IMR-90 (cell line): ENCODE data around the gene ARPC2. TPM values are rescaled to one million over a fixed set of nuclear protein-coding genes. Genes with fewer than 3 reads are reported as not detected.

Experiments used
- ATAC-seq: fragments of 200-7000 bp; cut with Tn5 transposase; 2 replicates; pipeline ENCODE4 v1.9.1; 2020; ENCODE audit warnings: low read depth, mild to moderate bottlenecking, moderate library complexity
- BruUV-seq: library from RNA; stranded (reverse); fragments of 400-500 nt; replicated peaks from 2 replicates; lab custom pipeline; 2021; lab: Mats Ljungman, UMichigan
- CTCF ChIA-PET: fragments of 300-600 bp; formaldehyde crosslinking; extraction: SDS; loops from one replicate; lab custom pipeline; 2021; ENCODE audit warnings: antibody characterized with exemption; lab: Yijun Ruan, JAX
- POLR2A ChIA-PET: fragments of 300-600 bp; sonication (Branson Sonifier 250); formaldehyde crosslinking; loops from one replicate; lab custom pipeline; 2022; ENCODE audit warnings: antibody characterized with exemption; ENCODE audit not compliant: unreplicated experiment; lab: Charles Lee
- DNase-seq: peaks from one replicate; pipeline ENCODE4 v3.0.0; 2013
- H2AFZ ChIP-seq: replicated peaks from 2 replicates; pipeline ENCODE3; 2013; ENCODE audit warnings: low read length, mild to moderate bottlenecking; ENCODE audit not compliant: poor library complexity
- H2AK5ac ChIP-seq: 2 replicates; pipeline ENCODE4 v1.6.1; 2013; ENCODE audit warnings: low read depth, low read length, inconsistent platforms
- H2AK9ac ChIP-seq: replicated peaks from 2 replicates; pipeline ENCODE3; 2013; ENCODE audit warnings: mild to moderate bottlenecking, low read depth, low read length, moderate library complexity; ENCODE audit not compliant: poor library complexity
- H2BK120ac ChIP-seq: 2 replicates; pipeline ENCODE4 v1.6.1; 2013; ENCODE audit warnings: low read depth, low read length, inconsistent platforms
- H2BK15ac ChIP-seq: 3 replicates; pipeline ENCODE4 v1.6.1; 2013; ENCODE audit warnings: low read depth, low read length, inconsistent platforms
- H2BK20ac ChIP-seq: 2 replicates; pipeline ENCODE4 v1.6.1; 2013; ENCODE audit warnings: low read depth, mild to moderate bottlenecking, inconsistent platforms, low read length, moderate library complexity
- H2BK5ac ChIP-seq: 2 replicates; pipeline ENCODE4 v1.6.1; 2013; ENCODE audit warnings: mild to moderate bottlenecking, low read depth, low read length, inconsistent platforms; ENCODE audit not compliant: poor library complexity, severe bottlenecking
- H3K14ac ChIP-seq: replicated peaks from 2 replicates; pipeline ENCODE4 v1.6.1; 2013; ENCODE audit warnings: low read depth, low read length, inconsistent platforms
- H3K18ac ChIP-seq: 2 replicates; pipeline ENCODE4 v1.6.1; 2013; ENCODE audit warnings: low read depth, low read length, control low read depth
- H3K23ac ChIP-seq: 2 replicates; pipeline ENCODE4 v1.6.1; 2013; ENCODE audit warnings: low read depth, low read length, inconsistent platforms
- H3K27ac ChIP-seq: 2 replicates; pipeline ENCODE4 v1.5.1; 2013; ENCODE audit warnings: mild to moderate bottlenecking, control low read depth, low read length; ENCODE audit not compliant: insufficient read depth
- H3K27me3 ChIP-seq: 2 replicates; pipeline ENCODE4 v1.6.1; 2013; ENCODE audit warnings: low read length; ENCODE audit not compliant: control insufficient read depth, insufficient read depth
- H3K36me3 ChIP-seq: 2 replicates; pipeline ENCODE4 v1.6.1; 2013; ENCODE audit warnings: low read length, mixed read lengths; ENCODE audit not compliant: control insufficient read depth, insufficient read depth
- H3K4ac ChIP-seq: 2 replicates; pipeline ENCODE4 v1.6.1; 2013; ENCODE audit warnings: low read depth, low read length, inconsistent platforms
- H3K4me1 ChIP-seq: 2 replicates; pipeline ENCODE4 v1.6.1; 2013; ENCODE audit warnings: low read length, mixed read lengths; ENCODE audit not compliant: control insufficient read depth, insufficient read depth
- H3K4me2 ChIP-seq: 2 replicates; pipeline ENCODE4 v1.6.1; 2013; ENCODE audit warnings: low read depth, mild to moderate bottlenecking, control low read depth, low read length, moderate library complexity
- H3K4me3 ChIP-seq: 2 replicates; pipeline ENCODE4 v1.5.1; 2013; ENCODE audit warnings: low read depth, mild to moderate bottlenecking, control low read depth, low read length, moderate library complexity; ENCODE audit not compliant: insufficient read depth
- H3K56ac ChIP-seq: 2 replicates; pipeline ENCODE4 v1.6.1; 2013; ENCODE audit warnings: low read length, inconsistent platforms; ENCODE audit not compliant: insufficient read depth; ENCODE audit errors: extremely low read depth
- H3K79me1 ChIP-seq, 2 experiments: 2 replicates each; pipeline ENCODE4 v1.6.1; 2013; ENCODE audit warnings: low read length in 2 of 2, inconsistent platforms in 1 of 2, low read depth in 1 of 2
- H3K9ac ChIP-seq: 2 replicates; pipeline ENCODE4 v1.6.1; 2013; ENCODE audit warnings: low read depth, low read length, control low read depth
- H3K9me1 ChIP-seq: 2 replicates; pipeline ENCODE4 v1.6.1; 2013; ENCODE audit warnings: low read length, inconsistent platforms; ENCODE audit not compliant: insufficient read depth
- H3K9me3 ChIP-seq: 2 replicates; pipeline ENCODE4 v1.6.1; 2013; ENCODE audit warnings: low read length; ENCODE audit not compliant: control insufficient read depth, insufficient read depth
- H4K20me1 ChIP-seq: 2 replicates; pipeline ENCODE4 v1.6.1; 2013; ENCODE audit warnings: low read length, inconsistent platforms; ENCODE audit not compliant: insufficient read depth
- H4K5ac ChIP-seq: 2 replicates; pipeline ENCODE4 v1.6.1; 2013; ENCODE audit warnings: mild to moderate bottlenecking, low read depth, low read length, control low read depth
- H4K8ac ChIP-seq, 2 experiments: 2 replicates each; pipeline ENCODE4 v1.6.1; 2013; ENCODE audit warnings: low read depth in 2 of 2, low read length in 2 of 2, control low read depth in 1 of 2, inconsistent platforms in 1 of 2
- H4K91ac ChIP-seq: 2 replicates; pipeline ENCODE4 v1.6.1; 2013; ENCODE audit warnings: low read depth, low read length, inconsistent platforms; ENCODE audit not compliant: insufficient read depth
- FOS ChIP-seq: fragments of 150-350 bp; IDR thresholded peaks from 2 replicates; pipeline ENCODE4 v1.6.1; 2016; ENCODE audit warnings: low read depth, low read length
- MXI1 ChIP-seq: IDR thresholded peaks from 2 replicates; pipeline ENCODE4 v1.6.1; 2012; ENCODE audit warnings: low read depth, mild to moderate bottlenecking, low read length, moderate library complexity, borderline replicate concordance
- SMC3 ChIP-seq: fragments of 150-350 bp; IDR thresholded peaks from 2 replicates; pipeline ENCODE4 v1.6.1; 2016; ENCODE audit warnings: low read depth, mild to moderate bottlenecking, antibody characterized with exemption, low read length, moderate library complexity
- WGBS, 2 experiments: methylation state at CpG; one replicate each; pipeline versions ENCODE4 v1.1.5 to v1.1.7; 2013; ENCODE audit warnings: missing lambda C conversion rate in 2 of 2; ENCODE audit not compliant: insufficient read length in 1 of 2; ENCODE audit errors: extremely low coverage in 2 of 2; 5-methylcytosine and 5-hydroxymethylcytosine counted together
- dilution Hi-C: fragments of 300-500 bp; cut with HindIII; formaldehyde crosslinking; loops from one replicate; pipeline ENCODE4 v1.14.3; 2018; ENCODE audit warnings: low sequenced_read_pairs; ENCODE audit not compliant: unreplicated experiment
- in situ Hi-C: fragments of 300-500 bp; cut with MboI; formaldehyde crosslinking; loops from 3 replicates; pipeline ENCODE4 v1.14.3; 2019; ENCODE audit warnings: low sequenced_read_pairs, inconsistent platforms, mixed read lengths
- intact Hi-C: fragments of 100-400 bp; cut with micrococcal nuclease; formaldehyde crosslinking; loops from 2 replicates; pipeline ENCODE4 v1.10.0; 2022
- polyA plus RNA-seq, 3 experiments: library from polyadenylated mRNA; depleted of rRNA; stranded (reverse); fragments of >200 nt; gene quantifications; 2 replicates each; pipeline ENCODE4 v1.2.3, GENCODE V29; 2012; ENCODE audit warnings: low replicate concordance in 1 of 3
- total RNA-seq: library from RNA; depleted of rRNA; stranded (reverse); fragments of >200 nt; gene quantifications from 2 replicates; pipeline ENCODE4 v1.2.3, GENCODE V29; 2012

Gene ARPC2
- total and polyA plus RNA-seq, 2 of the 4 experiments (the other 2 are of a cell fraction), result 561 to 635 TPM

- Histone ChIP-seq H3K9me1 (peaks cover 19% of the 10 kb centered on the region), H2AK5ac (no peak overlapping the region), H4K91ac (no peak overlapping the region), H3K18ac (no peak overlapping the region), H3K4me2 (no peak overlapping the region), H3K4me1 (peaks cover 19% of the 10 kb centered on the region), H3K36me3 (peaks cover 54% of the 10 kb centered on the region), H3K79me1 (peaks cover 23 to 66% of the 10 kb centered on the region in 2 experiments), H3K14ac (peak overlapping the region; percentile 60), H3K27me3 (no peaks in the 10 kb centered on the region), H3K9ac (no peak overlapping the region), H4K20me1 (peaks cover 46% of the 10 kb centered on the region), H4K5ac (no peak overlapping the region), H2BK120ac (no peak overlapping the region), H2AFZ (no peak overlapping the region), H2AK9ac (no peak overlapping the region), H3K4ac (no peak overlapping the region; the same call in 1 of the 2 replicates), H2BK20ac (no peak overlapping the region), H2BK5ac (no peak overlapping the region), H3K27ac (no peak overlapping the region), H4K8ac (no peak overlapping the region), H3K4me3 (no peak overlapping the region), H3K9me3 (no peaks in the 10 kb centered on the region), H3K56ac (no peak overlapping the region), H2BK15ac (no peak overlapping the region), H3K23ac (peak overlapping the region; percentile 68; the same call in 1 of the 2 replicates)
- in situ Hi-C loops (no loop called here), dilution Hi-C loops (no loop called here), intact Hi-C loops (loop anchor here (5.0 kb wide), 1 partner anchor 40 kb away; no protein-coding TSS in a partner anchor)
- DNase-seq (no peak), ATAC-seq (no peak)
- no TSS peak for BruUV-seq
- WGBS, 2 experiments, result no CpG with 5 or more reads among the region's 3 CpGs
- CTCF ChIA-PET, result no interaction called here
- POLR2A ChIA-PET, result no interaction called here
- no peak for TF ChIP-seq FOS
- no peak for TF ChIP-seq MXI1
- no peak for TF ChIP-seq SMC3
These were observed 9.9 kb downstream of the ARPC2 start for GRCh38 chr2:218226903-218227302.
